OCI-LY3 (cell line): ENCODE data around the gene RUSC1.

Source experiments
- EZH2phosphoT487 ChIP-seq: fragments of 200-600 bp; shearing (Covaris generic); IDR thresholded peaks from 2 replicates; pipeline ENCODE4 v1.6.1; 2018; ENCODE audit warnings: antibody characterized with exemption, mixed run types, low read depth
- TF ChIP-seq, protein P1 (sequence below): fragments of 200-600, 300-600 bp; sonication (generic); IDR thresholded peaks from 2 replicates; pipeline ENCODE4 v1.5.1; 2014; ENCODE audit warnings: antibody characterized with exemption, low read length, low read depth

DNA sequence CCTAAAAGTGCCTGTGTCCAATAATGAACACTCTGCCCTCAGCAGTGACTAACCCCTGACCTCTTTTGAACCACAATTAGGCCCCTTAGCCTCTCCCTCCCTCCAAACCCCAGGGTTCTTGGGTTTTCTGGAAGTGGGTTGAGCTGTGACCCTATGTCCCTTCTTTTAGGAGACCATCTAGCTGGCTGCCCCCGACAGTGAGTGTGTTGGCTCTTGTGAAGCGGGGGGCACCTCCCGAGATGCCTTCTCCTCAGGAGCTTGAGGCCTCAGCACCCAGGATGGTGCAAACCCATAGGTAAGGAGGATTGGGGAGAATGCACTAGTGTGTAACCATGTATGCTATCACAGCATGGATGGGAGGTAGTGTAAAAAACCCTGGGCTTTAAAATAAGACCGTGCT is 7.3 kb downstream of the RUSC1 start:
- TF ChIP-seq, protein P1, sequence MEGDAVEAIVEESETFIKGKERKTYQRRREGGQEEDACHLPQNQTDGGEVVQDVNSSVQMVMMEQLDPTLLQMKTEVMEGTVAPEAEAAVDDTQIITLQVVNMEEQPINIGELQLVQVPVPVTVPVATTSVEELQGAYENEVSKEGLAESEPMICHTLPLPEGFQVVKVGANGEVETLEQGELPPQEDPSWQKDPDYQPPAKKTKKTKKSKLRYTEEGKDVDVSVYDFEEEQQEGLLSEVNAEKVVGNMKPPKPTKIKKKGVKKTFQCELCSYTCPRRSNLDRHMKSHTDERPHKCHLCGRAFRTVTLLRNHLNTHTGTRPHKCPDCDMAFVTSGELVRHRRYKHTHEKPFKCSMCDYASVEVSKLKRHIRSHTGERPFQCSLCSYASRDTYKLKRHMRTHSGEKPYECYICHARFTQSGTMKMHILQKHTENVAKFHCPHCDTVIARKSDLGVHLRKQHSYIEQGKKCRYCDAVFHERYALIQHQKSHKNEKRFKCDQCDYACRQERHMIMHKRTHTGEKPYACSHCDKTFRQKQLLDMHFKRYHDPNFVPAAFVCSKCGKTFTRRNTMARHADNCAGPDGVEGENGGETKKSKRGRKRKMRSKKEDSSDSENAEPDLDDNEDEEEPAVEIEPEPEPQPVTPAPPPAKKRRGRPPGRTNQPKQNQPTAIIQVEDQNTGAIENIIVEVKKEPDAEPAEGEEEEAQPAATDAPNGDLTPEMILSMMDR, result no peak
- no peak for TF ChIP-seq EZH2phosphoT487
